MM.1S (cell line): ENCODE measurements around the gene GRM5.

Source experiments
- DNase-seq: peaks from one replicate; pipeline ENCODE4 v3.0.0-alpha.2; 2015
- H2AFZ ChIP-seq: fragments of 300-600 bp; sonication (generic); 2 replicates; pipeline ENCODE4 v1.6.0; 2016; ENCODE audit warnings: antibody characterized with exemption, low read length
- H3F3A ChIP-seq: fragments of 300-600 bp; sonication (generic); 2 replicates; pipeline ENCODE4 v1.6.1; 2016; ENCODE audit warnings: mild to moderate bottlenecking, antibody characterized with exemption, low read length, moderate library complexity, mixed read lengths; ENCODE audit not compliant: insufficient read depth
- H3K27ac ChIP-seq: fragments of 300-600 bp; sonication (generic); 2 replicates; pipeline ENCODE4 v1.5.1; 2016; ENCODE audit warnings: mild to moderate bottlenecking, low read length
- H3K27me3 ChIP-seq: fragments of 300-600 bp; sonication (generic); replicated peaks from 2 replicates; pipeline ENCODE4 v1.6.0; 2016; ENCODE audit warnings: low read length; ENCODE audit not compliant: insufficient read depth
- H3K36me3 ChIP-seq: fragments of 300-600 bp; sonication (generic); replicated peaks from 2 replicates; pipeline ENCODE4 v1.6.1; 2016; ENCODE audit warnings: mild to moderate bottlenecking, low read length, mixed read lengths; ENCODE audit not compliant: insufficient read depth
- H3K4me1 ChIP-seq: fragments of 300-600 bp; sonication (generic); 2 replicates; pipeline ENCODE4 v1.6.1; 2016; ENCODE audit warnings: low read length, mixed read lengths
- H3K4me2 ChIP-seq: fragments of 300-600 bp; sonication (generic); 2 replicates; pipeline ENCODE4 v1.6.0; 2016; ENCODE audit warnings: low read depth, low read length
- H3K4me3 ChIP-seq: fragments of 300-600 bp; sonication (generic); 2 replicates; pipeline ENCODE4 v1.5.1; 2016; ENCODE audit warnings: low read length, mixed read lengths
- H3K79me2 ChIP-seq: fragments of 300-600 bp; sonication (generic); 2 replicates; pipeline ENCODE4 v1.6.1; 2016; ENCODE audit warnings: mixed run types, low read length, mixed read lengths
- H3K9ac ChIP-seq: fragments of 300-600 bp; sonication (generic); 2 replicates; pipeline ENCODE4 v1.6.1; 2016; ENCODE audit warnings: low read length, mixed read lengths
- H3K9me2 ChIP-seq: fragments of 300-600 bp; sonication (generic); replicated peaks from 2 replicates; pipeline ENCODE4 v1.6.1; 2016; ENCODE audit warnings: mild to moderate bottlenecking, low read length, mixed read lengths; ENCODE audit not compliant: insufficient read depth
- H3K9me3 ChIP-seq: fragments of 300-600 bp; sonication (generic); replicated peaks from 2 replicates; pipeline ENCODE4 v1.6.1; 2016; ENCODE audit warnings: mild to moderate bottlenecking, low read length, mixed read lengths; ENCODE audit not compliant: insufficient read depth
- H4K20me1 ChIP-seq: fragments of 300-600 bp; sonication (generic); 2 replicates; pipeline ENCODE4 v1.6.1; 2016; ENCODE audit warnings: mild to moderate bottlenecking, low read length, moderate library complexity, mixed read lengths; ENCODE audit not compliant: insufficient read depth
- CTCF ChIP-seq: fragments of 300-600 bp; sonication (generic); IDR thresholded peaks from 2 replicates; pipeline ENCODE4 v1.5.1; 2016; ENCODE audit warnings: antibody characterized with exemption, low read length, mixed read lengths
- EZH2 ChIP-seq: fragments of 300-600 bp; sonication (generic); optimal IDR thresholded peaks from 2 replicates; pipeline ENCODE3; 2017; ENCODE audit warnings: low read depth, mild to moderate bottlenecking, antibody characterized with exemption, low read length, mixed read lengths
- EZH2phosphoT487 ChIP-seq: fragments of 300-600 bp; sonication (generic); IDR thresholded peaks from 2 replicates; pipeline ENCODE4 v1.6.1; 2018; ENCODE audit warnings: antibody characterized with exemption, low read length

GRM5 gene

GRCh38 chr11:88617226-88617625 lies 448.6 kb downstream of the GRM5 start:
- H3K27me3 ChIP-seq: no peaks in the 10 kb centered on the region
- H3F3A ChIP-seq: no peaks in the 10 kb centered on the region
- no peaks in the 10 kb centered on the region for H3K79me2 ChIP-seq
- H3K4me2 ChIP-seq: no peak overlapping the region
- no peak overlapping the region for H3K4me3 ChIP-seq
- no peak overlapping the region for H3K27ac ChIP-seq
- H2AFZ ChIP-seq: no peak overlapping the region
- H4K20me1 ChIP-seq: no peaks in the 10 kb centered on the region
- no peaks in the 10 kb centered on the region for H3K9me3 ChIP-seq
- H3K9ac ChIP-seq: no peak overlapping the region
- no peaks in the 10 kb centered on the region for H3K36me3 ChIP-seq
- TF ChIP-seq EZH2phosphoT487 (no peak), CTCF (no peak), EZH2 (no peak)
- DNase-seq: no peak
- no peaks in the 10 kb centered on the region for H3K4me1 ChIP-seq
- no peaks in the 10 kb centered on the region for H3K9me2 ChIP-seq

GRCh38 chr11:88604260-88604659 lies 461.5 kb downstream of the GRM5 start:
- Histone ChIP-seq H3K36me3 (no peaks in the 10 kb centered on the region), H2AFZ (no peak overlapping the region), H3F3A (no peaks in the 10 kb centered on the region), H3K27ac (no peak overlapping the region), H3K9ac (no peak overlapping the region), H3K4me3 (no peak overlapping the region), H3K4me2 (no peak overlapping the region), H3K79me2 (no peaks in the 10 kb centered on the region), H3K27me3 (no peaks in the 10 kb centered on the region), H3K4me1 (no peaks in the 10 kb centered on the region), H3K9me3 (no peaks in the 10 kb centered on the region), H4K20me1 (no peaks in the 10 kb centered on the region), H3K9me2 (no peaks in the 10 kb centered on the region)
- TF ChIP-seq EZH2: no peak
- TF ChIP-seq EZH2phosphoT487: no peak
- TF ChIP-seq CTCF: no peak
- no peak for DNase-seq

DNA sequence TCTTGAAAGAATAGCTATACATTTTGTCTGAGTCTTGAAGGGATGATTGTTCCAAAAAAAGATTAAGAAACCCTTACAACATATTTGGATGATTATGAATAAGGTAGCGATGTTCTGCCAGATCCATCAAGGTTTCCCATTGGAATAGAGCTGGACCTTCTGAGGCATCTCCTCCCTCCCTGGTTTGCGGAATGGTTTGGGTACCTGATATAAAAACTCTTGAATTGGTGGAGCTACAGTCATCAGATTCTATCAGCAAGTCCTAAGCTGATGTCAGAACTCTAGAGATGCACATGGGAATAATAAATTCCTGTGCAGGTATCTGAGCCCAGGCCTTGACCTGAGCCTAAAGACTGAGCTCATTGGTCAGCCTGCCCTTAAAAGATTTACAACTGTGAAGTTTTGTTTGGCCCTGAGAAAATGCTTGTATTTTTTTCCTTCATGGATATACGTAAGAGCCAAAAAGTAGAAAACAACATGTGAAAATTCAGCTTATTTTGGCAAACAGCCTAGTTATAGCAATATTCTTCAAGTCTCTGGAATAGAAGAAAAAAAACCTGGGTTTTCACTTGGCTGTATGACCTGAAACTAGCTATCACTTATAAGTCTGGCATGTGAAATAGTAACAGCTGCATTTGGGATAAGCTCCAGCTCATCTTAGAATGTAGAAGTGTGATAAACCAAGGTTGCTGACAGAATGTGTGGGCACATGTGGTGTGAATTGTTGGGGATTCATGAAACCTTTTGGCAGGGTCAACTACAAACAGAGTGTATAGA lies 462.5 kb downstream of the GRM5 start:
- Histone ChIP-seq H3K79me2 (no peaks in the 10 kb centered on the region), H2AFZ (no peak overlapping the region), H3F3A (no peaks in the 10 kb centered on the region), H3K27ac (no peak overlapping the region), H3K4me3 (no peak overlapping the region), H3K4me2 (no peak overlapping the region), H3K9me3 (no peaks in the 10 kb centered on the region), H3K9me2 (no peaks in the 10 kb centered on the region), H3K9ac (no peak overlapping the region), H3K4me1 (no peaks in the 10 kb centered on the region), H3K27me3 (no peaks in the 10 kb centered on the region), H4K20me1 (no peaks in the 10 kb centered on the region), H3K36me3 (no peaks in the 10 kb centered on the region)
- TF ChIP-seq EZH2phosphoT487: no peak
- no peak for TF ChIP-seq CTCF
- no peak for TF ChIP-seq EZH2
- no peak for DNase-seq
